Activated CD8-positive, alpha-beta memory T cell treated with anti-CD3 and anti-CD28 coated beads, Interleukin-2, amount 50 U/mL, for 48 hours (primary cell): ENCODE data around the gene SDR39U1.

Experiments
- DNase-seq: peaks from one replicate; pipeline ENCODE4 v3.0.0-alpha.2; 2020

Gene SDR39U1

DNA sequence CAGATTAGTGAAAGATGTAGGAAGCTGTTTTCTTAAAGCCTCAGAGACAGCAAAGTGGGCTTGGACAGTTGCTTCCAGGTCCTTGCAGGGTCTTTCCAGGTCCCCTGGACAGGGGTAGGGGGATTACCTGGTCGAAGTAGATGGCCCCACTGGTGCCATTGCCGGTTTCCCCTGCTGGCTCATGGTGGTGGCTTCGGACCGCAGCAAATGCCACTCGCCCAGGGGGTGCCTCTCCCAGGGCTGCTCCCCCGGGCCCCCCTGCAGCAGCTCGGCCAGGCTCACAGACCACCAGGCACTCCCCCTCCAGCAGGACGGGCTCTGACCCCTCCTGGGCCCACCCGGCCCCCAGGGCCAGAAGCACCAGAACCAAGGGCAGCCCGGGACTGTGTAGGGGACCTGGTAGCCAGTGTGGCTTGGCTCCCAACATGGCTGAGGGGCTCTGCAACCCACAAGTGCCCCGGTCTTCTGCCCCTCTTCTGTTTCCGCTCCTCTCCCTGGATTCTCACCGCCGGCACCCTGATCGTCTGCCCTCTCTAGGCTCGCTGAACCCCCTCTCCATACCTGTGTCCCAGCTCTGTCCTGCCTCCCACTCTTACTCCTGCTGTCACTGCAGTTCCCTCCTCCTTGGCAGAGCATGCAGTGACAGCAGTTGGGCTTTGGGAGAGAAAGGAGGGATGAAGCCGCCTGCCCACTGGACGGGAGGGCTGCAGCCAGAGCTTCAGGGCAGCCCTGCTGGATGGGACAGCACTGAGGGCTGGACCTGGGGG is 13.8 kb downstream of the SDR39U1 start:
- peak; percentile 55 for DNase-seq

DNA sequence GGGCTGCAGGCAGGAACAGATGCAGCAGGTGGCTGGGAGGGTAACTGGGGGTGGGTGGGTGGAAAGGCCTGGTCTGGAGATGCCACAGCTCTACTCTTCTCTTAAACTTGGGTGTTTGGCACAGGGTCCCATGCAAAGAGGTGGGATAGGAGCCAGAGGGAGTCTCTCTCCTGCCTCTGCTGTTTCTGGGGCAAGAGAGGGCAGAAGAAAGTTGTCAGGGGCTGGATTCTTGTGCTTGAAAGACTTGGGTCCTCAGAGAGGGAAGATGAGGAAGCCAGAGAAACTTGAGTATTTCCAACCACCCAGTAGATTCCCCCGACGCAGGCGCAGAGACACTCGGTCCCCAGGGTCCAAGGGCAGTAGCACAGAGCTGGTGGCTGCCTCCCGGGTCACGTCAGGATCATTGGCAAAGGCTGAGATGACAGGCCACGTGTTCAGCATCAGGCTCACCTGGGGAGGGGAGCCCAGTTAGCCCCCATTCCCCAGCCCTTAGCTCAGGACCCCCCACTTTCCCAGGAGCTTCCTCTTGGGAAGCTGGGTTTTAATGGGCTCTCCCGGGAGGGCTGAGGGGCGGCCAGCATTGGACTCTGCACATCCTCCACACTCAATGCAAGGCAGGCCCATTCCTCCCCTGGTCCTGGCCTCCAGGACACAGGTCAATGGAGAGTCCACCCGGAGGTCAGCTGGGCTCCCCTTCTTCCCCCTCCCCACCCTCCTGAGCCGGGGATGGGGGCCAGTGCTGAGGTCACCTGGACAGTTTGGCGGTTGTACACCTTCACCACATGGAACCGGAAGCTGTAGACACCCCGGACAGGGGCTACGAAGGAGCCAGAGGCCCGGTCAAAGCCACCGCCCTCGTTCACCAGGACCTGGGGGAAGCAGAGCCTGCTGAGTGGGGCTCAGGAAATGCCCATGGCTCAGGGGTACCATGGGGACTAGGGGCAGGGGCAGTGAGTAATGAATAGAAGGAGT is 14.8 kb downstream of the SDR39U1 start:
- DNase-seq = peak; percentile 48

DNA sequence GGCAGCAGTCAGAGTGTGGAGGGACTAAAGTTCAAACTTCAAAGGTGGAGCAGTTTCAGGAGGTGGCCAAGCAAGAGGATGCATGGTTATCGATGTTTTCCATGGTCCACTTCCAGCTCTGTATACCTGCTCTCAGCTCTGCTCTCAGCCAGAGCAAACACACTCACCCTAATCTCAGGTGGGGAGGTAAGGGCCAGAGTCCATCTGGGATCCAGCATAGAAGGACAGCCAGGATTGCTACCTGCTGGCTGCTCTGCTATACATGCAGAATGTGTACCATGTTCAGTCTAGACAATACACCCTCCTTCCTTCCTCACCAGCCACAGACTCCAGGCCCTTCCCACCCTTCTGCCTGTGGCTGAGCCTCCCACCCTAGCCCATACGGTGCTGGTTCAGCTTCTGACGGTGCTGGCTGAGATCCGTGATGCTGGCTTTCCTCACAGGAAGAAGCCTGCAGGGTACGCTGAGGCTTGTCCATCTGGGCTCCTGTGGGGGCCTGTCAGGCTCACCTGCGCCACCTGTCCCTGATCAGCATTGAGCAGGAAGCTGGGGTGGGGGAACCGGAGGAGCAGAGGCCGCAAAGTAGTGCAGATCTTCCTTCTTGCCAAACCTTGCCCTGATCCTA is 15.6 kb downstream of the SDR39U1 start:
- peak; percentile 47 for DNase-seq

DNA sequence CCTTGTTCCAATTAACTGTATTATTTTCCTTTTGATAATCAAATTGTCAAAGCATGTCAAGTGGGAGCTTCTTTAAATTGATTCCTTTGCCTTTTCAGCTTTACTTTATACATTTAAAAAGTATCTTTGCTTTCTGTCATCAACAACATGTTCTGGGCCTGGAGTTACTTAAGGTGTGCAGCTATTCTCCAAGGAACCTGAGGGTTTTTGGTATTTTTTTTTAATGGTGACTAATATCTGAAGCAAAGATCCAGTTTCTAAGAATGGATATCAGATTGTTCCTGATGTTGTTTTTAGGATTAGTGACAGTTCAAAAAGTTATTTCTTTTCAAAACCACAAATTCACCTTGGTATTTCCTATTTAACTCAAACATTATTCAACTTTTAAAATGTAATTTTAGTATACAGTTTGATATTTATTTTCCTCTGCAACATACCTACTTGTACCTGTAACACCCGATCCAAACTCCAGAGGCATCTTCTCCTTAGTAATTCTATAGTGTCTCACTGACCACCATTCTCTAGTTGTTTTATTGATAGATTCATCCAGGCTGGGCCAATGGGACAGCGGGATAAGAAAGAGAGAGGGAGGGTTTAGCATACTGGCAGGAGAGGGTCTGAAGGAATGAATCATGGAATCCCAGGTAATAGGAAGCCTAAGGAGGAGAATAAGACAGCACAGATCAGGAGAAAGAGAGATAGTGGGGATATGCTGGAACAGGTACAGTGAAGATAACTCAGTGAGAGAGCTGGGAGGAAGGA is 16.2 kb downstream of the SDR39U1 start:
- no peak for DNase-seq

DNA sequence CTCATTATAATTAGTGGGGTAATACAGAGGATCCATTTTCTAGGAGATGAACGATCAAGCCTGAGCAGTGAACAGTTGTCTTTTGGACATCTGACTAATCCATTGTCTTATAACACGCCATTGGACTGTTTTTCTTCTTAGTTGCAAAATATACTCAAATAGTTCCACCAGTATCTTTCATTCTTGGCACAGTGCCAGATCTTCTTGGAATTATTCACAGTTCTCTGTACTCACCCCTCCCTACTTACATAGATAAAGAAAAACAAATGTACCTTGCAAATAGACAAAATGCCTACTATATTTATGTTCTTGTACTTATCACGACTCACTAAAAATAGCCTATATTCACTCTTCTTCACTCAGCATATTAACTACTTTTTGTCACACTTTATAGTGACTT is 16.9 kb downstream of the SDR39U1 start:
- DNase-seq = no peak

DNA sequence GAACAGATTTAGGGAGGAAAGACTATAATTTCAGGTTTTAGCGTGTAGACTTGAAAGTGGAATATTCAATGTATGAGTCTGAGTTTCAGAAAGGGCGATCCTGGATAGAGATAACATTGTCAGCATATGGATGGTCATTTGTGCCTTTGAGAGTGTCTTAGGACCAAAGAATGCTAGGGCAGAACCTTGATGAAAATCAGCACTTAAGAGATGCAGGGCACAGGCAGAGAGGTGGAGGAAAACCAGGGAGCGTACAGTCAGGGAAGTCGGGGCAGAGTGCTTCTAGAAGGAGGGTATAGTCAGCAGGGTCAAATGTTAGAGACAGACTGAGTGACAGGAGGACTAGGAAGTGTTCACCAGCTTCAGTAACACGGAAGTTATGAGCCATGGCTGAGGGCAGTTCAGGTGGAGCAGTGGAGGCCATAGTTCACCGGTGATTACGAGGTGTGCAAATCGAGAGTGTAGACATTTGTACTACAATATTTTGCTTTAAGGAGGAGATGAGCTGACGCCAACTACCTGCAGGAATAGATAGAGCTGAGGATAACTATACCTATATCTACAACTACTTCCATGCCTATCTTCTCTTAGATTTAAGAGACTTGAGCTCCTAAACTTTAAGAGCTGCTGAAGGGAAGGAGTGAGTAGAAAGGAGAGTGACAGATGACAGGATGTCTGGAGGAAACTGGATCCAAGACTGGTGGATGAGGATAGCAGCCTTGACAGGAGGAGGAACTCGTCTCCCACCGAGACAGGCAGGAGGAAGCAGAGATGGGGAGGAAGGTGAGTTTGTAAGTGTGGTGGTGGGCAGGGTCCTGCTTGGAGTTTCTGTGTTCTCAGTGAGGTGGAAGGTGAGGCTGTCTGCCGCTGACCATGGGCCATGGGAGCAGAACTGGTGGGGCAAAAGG is 19.6 kb downstream of the SDR39U1 start:
- peak; percentile 42 for DNase-seq

DNA sequence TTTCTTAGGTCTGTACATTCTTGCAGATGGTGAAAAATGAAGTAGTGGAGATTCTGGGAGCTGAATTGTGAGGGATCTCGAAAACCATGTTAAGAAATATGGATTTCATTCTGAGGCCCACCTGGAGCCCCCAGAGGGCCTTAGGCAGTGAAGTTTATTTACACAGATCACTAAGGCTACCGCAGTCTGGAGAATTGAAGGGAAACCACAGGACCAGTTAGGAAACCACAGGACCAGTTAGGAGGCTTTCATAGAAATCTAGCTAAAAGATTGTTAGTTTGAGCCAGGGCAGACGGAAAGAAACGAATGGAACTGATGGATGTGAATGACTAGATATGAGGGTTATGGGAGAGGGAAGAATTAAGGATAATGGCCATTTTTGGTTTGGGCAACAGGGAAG is 20.3 kb downstream of the SDR39U1 start:
- no peak for DNase-seq

DNA sequence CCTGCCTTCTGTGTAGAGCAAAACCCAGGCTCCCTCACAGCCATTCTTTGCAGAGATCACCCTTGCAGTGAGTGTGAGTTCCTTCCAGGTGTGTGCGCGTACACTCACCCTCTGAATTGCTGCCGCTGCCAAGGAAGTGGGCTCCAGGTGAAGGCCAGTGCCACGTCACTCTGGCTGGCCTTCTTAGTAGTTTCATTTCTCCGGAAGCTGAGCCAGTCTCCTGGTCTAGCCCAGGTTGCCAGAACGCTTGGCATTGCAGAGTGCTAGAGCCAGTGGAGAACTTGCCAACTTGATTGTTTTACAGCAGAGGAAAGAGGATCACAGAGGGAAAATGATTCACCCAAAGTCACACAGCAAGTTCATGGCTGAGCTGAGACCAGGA is 24.1 kb downstream of the SDR39U1 start:
- DNase-seq = no peak

DNA sequence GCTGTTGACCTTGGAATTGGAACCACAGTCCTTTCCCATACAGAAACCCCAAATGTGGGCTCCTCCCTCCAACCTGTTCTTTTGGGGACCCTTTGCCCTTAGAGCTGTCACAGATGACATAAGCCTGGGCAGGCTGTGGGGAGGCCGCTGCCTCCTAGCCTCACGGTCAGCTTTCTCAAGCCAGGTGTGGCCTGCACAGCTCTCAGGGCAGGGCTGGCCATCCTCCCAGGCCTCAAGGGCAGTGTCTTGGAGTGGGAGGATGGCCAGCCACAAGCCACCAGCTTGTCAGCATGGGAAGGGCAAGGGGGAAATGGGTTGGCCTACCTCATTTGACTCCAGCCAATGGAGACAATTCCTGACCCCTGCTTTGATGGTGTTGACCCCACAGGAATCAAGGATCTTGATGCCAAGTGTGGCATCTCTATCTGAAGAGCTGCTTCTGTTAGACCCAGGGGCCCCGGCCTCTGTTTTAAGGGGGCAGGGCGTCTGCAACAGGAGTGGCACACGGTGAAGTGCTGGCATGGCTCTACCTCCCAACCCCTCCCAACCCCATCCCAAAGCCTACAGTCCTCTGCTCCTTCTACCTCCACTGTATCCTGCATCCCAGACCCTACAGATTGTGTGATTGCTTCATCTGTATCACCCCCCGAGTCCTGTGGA is 24.6 kb downstream of the SDR39U1 start:
- DNase-seq = no peak

DNA sequence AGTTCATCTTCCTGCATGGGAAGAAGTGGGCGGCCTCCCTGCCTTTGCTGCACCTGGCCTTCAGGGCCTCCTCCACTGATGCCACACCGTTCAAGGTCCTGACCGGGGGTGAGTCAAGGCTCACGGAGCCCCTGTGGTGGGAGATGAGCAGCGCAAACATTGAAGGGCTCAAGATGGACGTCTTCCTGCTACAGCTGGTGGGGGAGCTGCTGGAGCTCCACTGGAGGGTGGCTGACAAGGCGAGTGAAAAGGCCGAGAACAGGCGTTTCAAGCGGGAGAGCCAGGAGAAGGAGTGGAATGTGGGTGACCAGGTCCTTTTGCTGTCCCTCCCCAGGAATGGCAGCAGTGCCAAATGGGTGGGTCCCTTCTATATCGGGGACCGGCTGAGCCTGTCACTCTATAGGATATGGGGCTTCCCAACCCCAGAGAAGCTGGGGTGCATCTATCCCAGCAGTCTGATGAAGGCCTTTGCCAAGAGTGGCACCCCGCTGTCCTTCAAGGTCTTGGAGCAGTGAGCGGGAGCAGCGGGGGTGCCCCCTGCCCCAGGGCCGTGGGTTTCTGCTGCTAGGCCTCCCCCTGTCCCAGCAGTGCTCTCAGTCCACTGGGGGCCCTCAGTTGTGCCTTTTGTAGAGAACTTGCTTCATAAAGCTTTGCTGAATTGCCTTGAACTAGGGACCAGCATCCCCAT is 25.5 kb downstream of the SDR39U1 start:
- DNase-seq = no peak

DNA sequence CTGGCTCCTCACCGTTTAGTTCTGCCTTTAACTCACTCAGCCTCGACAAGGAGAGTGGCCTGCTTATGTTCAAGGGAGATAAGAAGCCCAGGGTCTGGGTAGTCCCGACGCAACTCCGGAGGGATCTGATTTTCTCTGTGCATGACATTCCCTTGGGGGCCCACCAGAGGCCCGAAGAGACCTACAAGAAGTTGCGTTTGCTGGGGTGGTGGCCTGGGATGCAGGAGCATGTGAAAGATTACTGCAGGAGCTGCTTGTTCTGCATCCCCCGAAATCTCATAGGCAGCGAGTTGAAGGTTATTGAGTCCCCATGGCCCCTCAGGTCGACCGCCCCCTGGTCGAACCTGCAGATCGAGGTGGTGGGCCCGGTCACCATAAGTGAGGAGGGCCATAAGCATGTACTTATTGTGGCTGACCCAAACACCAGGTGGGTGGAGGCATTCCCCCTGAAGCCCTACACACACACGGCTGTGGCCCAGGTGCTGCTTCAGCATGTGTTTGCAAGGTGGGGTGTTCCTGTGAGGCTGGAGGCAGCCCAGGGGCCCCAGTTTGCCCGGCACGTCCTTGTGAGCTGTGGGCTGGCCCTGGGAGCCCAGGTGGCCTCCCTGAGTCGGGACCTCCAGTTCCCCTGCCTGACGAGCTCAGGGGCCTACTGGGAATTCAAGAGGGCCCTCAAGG is 26.2 kb downstream of the SDR39U1 start:
- no peak for DNase-seq

DNA sequence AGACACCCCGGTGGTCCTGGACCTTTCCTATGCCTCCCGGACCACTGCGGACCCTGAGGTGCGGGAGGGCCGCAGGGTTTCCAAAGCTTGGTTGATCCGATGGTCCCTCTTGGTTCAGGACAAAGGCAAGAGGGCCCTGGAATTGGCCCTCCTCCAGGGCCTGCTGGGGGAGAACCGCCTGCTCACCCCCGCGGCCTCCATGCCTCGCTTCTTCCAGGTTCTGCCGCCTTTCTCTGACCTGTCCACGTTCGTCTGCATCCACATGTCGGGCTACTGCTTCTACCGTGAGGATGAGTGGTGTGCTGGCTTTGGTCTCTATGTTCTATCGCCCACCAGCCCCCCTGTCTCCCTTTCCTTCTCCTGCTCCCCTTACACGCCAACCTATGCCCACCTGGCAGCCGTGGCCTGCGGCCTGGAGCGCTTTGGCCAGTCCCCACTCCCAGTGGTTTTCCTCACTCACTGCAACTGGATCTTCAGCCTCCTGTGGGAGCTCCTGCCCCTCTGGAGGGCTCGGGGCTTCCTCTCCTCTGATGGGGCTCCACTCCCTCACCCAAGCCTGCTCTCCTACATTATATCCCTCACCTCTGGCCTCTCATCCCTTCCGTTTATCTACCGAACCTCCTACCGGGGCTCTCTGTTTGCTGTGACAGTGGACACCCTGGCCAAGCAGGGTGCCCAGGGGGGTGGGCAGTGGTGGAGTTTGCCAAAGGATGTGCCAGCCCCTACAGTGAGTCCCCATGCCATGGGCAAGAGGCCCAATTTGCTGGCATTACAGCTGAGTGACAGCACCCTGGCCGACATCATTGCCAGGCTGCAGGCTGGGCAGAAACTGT is 26.9 kb downstream of the SDR39U1 start:
- DNase-seq = no peak

DNA sequence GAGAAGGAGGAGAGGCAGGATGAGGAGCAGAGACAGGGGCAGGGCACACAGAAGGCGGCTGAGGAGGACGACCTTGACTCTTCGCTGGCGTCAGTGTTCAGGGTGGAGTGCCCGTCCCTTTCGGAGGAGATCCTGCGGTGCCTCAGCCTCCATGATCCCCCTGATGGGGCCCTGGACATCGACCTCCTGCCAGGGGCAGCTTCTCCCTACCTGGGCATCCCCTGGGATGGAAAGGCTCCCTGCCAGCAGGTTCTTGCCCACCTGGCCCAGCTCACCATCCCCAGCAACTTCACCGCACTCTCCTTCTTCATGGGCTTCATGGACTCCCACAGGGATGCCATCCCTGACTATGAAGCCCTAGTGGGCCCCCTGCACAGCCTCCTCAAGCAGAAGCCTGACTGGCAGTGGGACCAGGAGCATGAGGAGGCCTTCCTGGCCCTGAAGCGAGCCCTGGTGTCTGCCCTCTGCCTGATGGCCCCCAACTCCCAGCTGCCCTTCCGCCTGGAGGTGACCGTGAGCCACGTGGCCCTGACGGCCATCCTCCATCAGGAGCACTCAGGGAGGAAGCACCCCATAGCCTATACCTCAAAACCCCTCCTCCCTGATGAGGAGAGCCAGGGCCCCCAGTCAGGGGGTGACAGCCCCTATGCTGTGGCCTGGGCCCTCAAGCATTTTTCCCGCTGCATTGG is 27.7 kb downstream of the SDR39U1 start:
- DNase-seq = no peak

DNA sequence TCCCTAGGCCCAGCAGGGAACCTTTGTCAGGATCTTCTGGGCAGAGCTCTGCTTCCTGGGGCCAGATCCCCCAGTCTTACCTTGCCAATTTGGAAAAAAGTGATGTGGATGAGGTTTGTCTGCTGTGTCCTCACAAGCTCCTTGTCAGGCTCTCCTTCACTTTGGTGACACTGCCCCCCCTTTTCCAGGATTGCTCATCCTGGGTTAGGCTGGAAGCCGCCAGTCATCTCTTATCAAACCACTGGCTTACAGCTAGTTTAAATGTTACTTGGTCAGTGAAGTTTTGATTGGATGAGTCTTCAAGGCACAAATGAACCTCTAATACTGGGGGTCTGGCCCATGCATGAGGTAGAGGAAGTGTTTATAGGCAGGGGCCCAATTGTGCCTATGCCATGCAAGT is 28.5 kb downstream of the SDR39U1 start:
- DNase-seq = no peak

DNA sequence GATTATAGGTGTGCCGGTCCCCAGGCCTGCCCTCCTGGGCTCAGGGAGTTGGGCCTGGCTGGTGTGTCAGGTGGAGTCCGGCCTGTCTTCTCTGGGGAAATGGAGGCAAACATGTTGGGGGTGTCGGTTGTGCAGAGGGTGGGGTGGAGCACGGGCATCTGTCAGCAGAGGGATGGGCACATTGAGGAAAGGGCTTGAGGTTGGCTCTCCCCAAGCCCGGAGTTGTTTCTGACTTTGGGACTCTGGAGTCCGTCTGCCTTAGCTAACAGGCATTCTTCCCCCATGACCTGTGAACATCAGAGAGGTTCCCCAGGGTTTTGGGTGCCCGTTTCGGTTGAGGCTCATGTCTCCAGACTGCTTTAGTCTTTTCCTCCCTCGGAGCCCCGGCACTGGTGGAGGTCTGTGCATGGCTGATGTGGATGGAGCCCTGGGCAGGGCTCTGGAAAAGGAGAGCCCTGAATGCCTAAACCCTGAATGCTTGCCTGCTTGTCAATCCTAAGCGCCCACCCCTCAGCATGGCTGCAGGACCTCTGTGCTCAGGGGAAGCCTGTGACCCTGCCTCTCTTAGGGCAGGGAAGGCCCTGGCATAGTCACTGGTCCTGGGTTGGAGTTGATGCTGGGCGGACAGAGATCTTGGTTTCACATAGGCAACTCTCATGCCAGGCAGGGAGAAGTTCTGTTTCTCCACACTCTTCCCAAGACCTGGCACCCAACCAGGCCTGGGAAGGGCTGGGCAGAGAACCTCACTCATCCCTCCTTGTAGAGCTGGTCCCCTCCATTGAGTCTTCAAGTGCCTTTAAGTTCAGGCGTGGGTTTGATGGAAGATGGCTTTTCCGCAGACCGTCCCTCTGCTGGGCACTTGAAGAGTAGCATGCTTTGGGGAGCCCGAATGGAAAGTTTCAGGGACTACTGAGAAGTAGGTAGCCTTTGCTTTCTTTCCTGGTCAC is 30.9 kb downstream of the SDR39U1 start:
- DNase-seq = no peak

DNA sequence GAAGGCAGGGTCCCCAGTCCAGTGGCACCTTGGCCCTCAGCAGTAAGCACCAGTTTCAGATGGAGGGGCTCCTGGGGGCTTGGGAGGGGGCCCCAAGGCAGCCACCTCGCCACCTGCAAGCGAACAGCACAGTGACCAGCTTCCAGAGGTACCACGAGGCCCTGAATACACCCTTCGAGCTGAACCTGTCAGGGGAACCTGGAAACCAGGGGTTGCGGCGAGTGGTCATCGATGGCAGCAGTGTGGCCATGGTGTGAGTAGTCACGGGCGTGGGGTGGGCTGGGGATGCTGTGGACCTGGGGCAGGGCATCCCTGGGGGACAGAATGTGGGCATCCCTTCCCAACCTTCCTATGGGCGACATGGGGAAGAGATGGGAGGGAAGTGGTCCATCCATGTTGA is 32.6 kb downstream of the SDR39U1 start:
- no peak for DNase-seq

DNA sequence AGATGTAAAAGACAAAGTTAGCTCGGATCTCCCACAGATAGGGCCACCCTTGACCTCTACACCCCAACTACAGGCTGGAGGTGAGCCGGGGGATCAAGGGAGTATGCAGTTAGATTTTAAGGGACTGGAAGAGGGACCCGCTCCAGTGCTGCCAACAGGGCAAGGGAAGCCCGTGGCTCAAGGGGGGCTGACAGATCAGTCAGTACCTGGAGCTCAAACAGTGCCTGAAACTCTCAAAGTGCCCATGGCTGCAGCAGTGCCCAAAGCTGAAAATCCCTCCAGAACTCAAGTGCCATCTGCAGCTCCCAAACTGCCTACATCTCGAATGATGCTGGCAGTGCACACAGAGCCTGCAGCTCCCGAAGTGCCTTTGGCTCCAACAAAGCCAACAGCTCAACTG is 33.4 kb downstream of the SDR39U1 start:
- peak; percentile 38 for DNase-seq
